GM12878 (cell line): ENCODE data around the gene NDRG2. TPM values are rescaled to one million over a fixed set of nuclear protein-coding genes. Genes with fewer than 3 reads are reported as not detected.

Experiments
- ATAC-seq: fragments of 200-7000 bp; cut with Tn5 transposase; 3 replicates; pipeline ENCODE4 v1.9.1; 2020; ENCODE audit warnings: mild to moderate bottlenecking, moderate library complexity
- BruUV-seq: library from RNA; stranded (reverse); fragments of 400-500 nt; replicated peaks from 2 replicates; lab custom pipeline; 2021; lab: Mats Ljungman, UMichigan
- CTCF ChIA-PET: fragments of 300-600 bp; sonication (Branson Sonifier 250); formaldehyde crosslinking; extraction: SDS; loops from one replicate; lab custom pipeline; 2021; ENCODE audit warnings: inconsistent platforms; lab: Yijun Ruan, JAX
- POLR2A ChIA-PET: fragments of 350-600 bp; formaldehyde crosslinking; extraction: SDS; loops from one replicate; lab custom pipeline; 2021; ENCODE audit warnings: inconsistent platforms; lab: Charles Lee
- RAD21 ChIA-PET: fragments of 300-600 bp; sonication (Branson Sonifier 250); formaldehyde crosslinking; loops from one replicate; lab custom pipeline; 2023; ENCODE audit warnings: antibody characterized with exemption; ENCODE audit not compliant: unreplicated experiment; lab: Charles Lee
- SMC1A ChIA-PET: fragments of 300-600 bp; sonication (Branson Sonifier 250); formaldehyde crosslinking; loops from one replicate; lab custom pipeline; 2023; ENCODE audit not compliant: unreplicated experiment, uncharacterized antibody; lab: Charles Lee
- DNase-seq: peaks from one replicate; pipeline ENCODE4 v3.0.0-alpha.2; 2011; ENCODE audit warnings: low read depth, low spot score
- FAIRE-seq: peaks from 3 replicates; lab custom pipeline; 2011; peaks lifted over from hg19 to GRCh38; lab: Jason Lieb, UNC
- H2AFZ ChIP-seq: 2 replicates; pipeline ENCODE4 v1.6.0; 2011; ENCODE audit warnings: low read depth, low read length, control low read depth; ENCODE audit not compliant: control insufficient read depth
- H3K27ac ChIP-seq: 2 replicates; pipeline ENCODE4 v1.5.1; 2011; ENCODE audit warnings: control low read depth; ENCODE audit not compliant: control insufficient read depth, insufficient read depth
- H3K27me3 ChIP-seq, 2 experiments: replicated peaks in 1 of 2; 2 replicates each; pipeline versions ENCODE4 v1.6.0 to v1.6.1; 2011; ENCODE audit warnings: low read length in 1 of 2; ENCODE audit not compliant: control insufficient read depth in 2 of 2, insufficient read depth in 2 of 2
- H3K36me3 ChIP-seq, 2 experiments: 2 replicates each; pipeline ENCODE4 v1.5.1; 2011; ENCODE audit warnings: low read length in 1 of 2; ENCODE audit not compliant: control insufficient read depth in 2 of 2, insufficient read depth in 2 of 2
- H3K4me1 ChIP-seq: 2 replicates; pipeline ENCODE4 v1.6.1; 2011; ENCODE audit warnings: mild to moderate bottlenecking, low read length, moderate library complexity, mixed read lengths; ENCODE audit not compliant: control insufficient read depth, insufficient read depth
- H3K4me2 ChIP-seq: 2 replicates; pipeline ENCODE4 v1.6.0; 2011; ENCODE audit warnings: control low read depth; ENCODE audit not compliant: control insufficient read depth, insufficient read depth
- H3K4me3 ChIP-seq: fragments of 200-600 bp; sonication (generic); 2 replicates; pipeline ENCODE4 v1.5.1; 2016
- H3K79me2 ChIP-seq: 2 replicates; pipeline ENCODE4 v1.6.0; 2011; ENCODE audit warnings: low read length; ENCODE audit not compliant: control insufficient read depth, insufficient read depth
- H3K9ac ChIP-seq: 2 replicates; pipeline ENCODE4 v1.8.0; 2011; ENCODE audit warnings: low read length, control low read depth, mixed read lengths; ENCODE audit not compliant: control insufficient read depth, insufficient read depth
- H3K9me3 ChIP-seq: replicated peaks from 3 replicates; pipeline ENCODE4 v1.5.1; 2011; ENCODE audit warnings: mild to moderate bottlenecking, low read length; ENCODE audit not compliant: control insufficient read depth, insufficient read depth
- H4K20me1 ChIP-seq: 2 replicates; pipeline ENCODE4 v1.6.0; 2011; ENCODE audit not compliant: control insufficient read depth, insufficient read depth
- BCL11A ChIP-seq: IDR thresholded peaks from 2 replicates; pipeline ENCODE4 v1.6.1; 2011; ENCODE audit warnings: low read depth, low read length
- POLR2AphosphoS2 ChIP-seq: IDR thresholded peaks from 2 replicates; pipeline ENCODE4 v1.6.1; 2011; ENCODE audit warnings: low read depth, mild to moderate bottlenecking, low read length, improper control_type of control experiment, moderate library complexity
- SMC3 ChIP-seq: IDR thresholded peaks from 2 replicates; pipeline ENCODE4 v1.6.1; 2011; ENCODE audit warnings: low read length, improper control_type of control experiment, borderline replicate concordance
- STAT1 ChIP-seq: fragments of 450-650 bp; conservative IDR thresholded peaks from 2 replicates; pipeline ENCODE4 v1.6.1; 2014; ENCODE audit warnings: antibody characterized with exemption, mild to moderate bottlenecking
- WGBS: methylation state at CpG from one replicate; pipeline ENCODE4 v1.1.6; 2016; ENCODE audit warnings: low lambda C conversion rate; ENCODE audit not compliant: insufficient replicate concordance, insufficient coverage; ENCODE audit errors: missing lambda C conversion rate; 5-methylcytosine and 5-hydroxymethylcytosine counted together
- in situ Hi-C: fragments of 300-500 bp; cut with MboI; formaldehyde crosslinking; loops from 9 replicates; pipeline ENCODE4 v1.14.3; 2018; ENCODE audit warnings: mixed read lengths
- intact Hi-C: fragments of 100-400 bp; cut with micrococcal nuclease; formaldehyde crosslinking; loops from one replicate; pipeline ENCODE4 v1.14.2; 2022; ENCODE audit not compliant: unreplicated experiment
- polyA plus RNA-seq, 11 experiments: library from polyadenylated mRNA; depleted of rRNA in 4 of 11; unstranded in 6 of 11; stranded (reverse) in 5 of 11; fragments of >200 nt; fragmentation: Nextera tagmentation in 4 of 11; fragmentation: Illumina TruSeq in 1 of 11; extraction: Ambion mirVana in 4 of 11; extraction: Trizol in 1 of 11; gene quantifications; 1 replicate in 1 of 11; 2 replicates in 10 of 11; pipeline versions ENCODE4 v1.2.1 to v1.2.3, GENCODE V29; 2011 to 2016; ENCODE audit warnings: inconsistent platforms in 2 of 11, missing spikeins in 2 of 11, low read depth in 1 of 11
- total RNA-seq, 4 experiments: library from RNA; depleted of rRNA in 3 of 4; stranded (reverse); fragments of >200 nt in 3 of 4; fragmentation: Illumina TruSeq in 1 of 4; extraction: Trizol in 1 of 4; gene quantifications; 2 replicates each; pipeline versions ENCODE4 v1.2.1 to v1.2.3, GENCODE V29; 2013 to 2021
- TF ChIP-seq, protein P1 (sequence below): fragments of 450-650 bp; IDR thresholded peaks from 2 replicates; pipeline ENCODE4 v1.6.1; 2016; ENCODE audit warnings: mild to moderate bottlenecking

The NDRG2 gene
- total and polyA plus RNA-seq, 10 of the 15 experiments (the other 5 are each of a cell fraction or from before 2014, with no cell fraction given): 0.15 to 0.49 TPM; not detected in 8

GRCh38 chr14:21057803-21058675 lies 33.2 kb upstream of the NDRG2 start, which contains the start of gene RNASE8:
TSS of gene RNASE8 (plus strand) at chr14:21057822. CDS start at chr14:21057893, 71 bp downstream.
- ChIA-PET POLR2A (no interaction called here), CTCF (interaction anchor here (0.9 to 1.2 kb wide), 2 partner anchors 34 to 43 kb away, joined by 3 to 4 read pairs; no protein-coding TSS in a partner anchor)
- H2AFZ ChIP-seq: no peak within 1 kb of the TSS

More at GRCh38 chr14:21057803-21058675, 33.2 kb upstream of the NDRG2 start, which contains the start of gene RNASE8:
- H3K27ac ChIP-seq: no peak within 1 kb of the TSS
- ATAC-seq (peak; percentile 20; the same call in 1 of the 3 replicates), DNase-seq (no peak), FAIRE-seq (no peak)
- H3K4me1 ChIP-seq: no peaks in the 10 kb centered on the region
- H3K9ac ChIP-seq: no peak within 1 kb of the TSS
- intact Hi-C loops: no loop called here
- H3K4me3 ChIP-seq: no peak within 1 kb of the TSS
- BruUV-seq: no TSS peak
- no peak within 1 kb of the TSS for H3K4me2 ChIP-seq
- 3% methylated on average over 8 of the region's 8 CpGs for WGBS
- no peaks in the 10 kb centered on the region for H3K79me2 ChIP-seq
- H3K27me3 ChIP-seq: peaks cover 0 to 1% of the 10 kb centered on the region in 2 experiments; a peak in 1 of 4 replicates
- no peaks in the 10 kb centered on the region for H3K9me3 ChIP-seq
- no peaks in the 10 kb centered on the region for H3K36me3 ChIP-seq
- H4K20me1 ChIP-seq: no peaks in the 10 kb centered on the region
- RAD21 ChIA-PET: interaction anchor here (1.9 kb wide), 1 partner anchor 44 kb away, joined by 7 read pairs; no protein-coding TSS in a partner anchor
- in situ Hi-C loops: no loop called here
- SMC1A ChIA-PET: no interaction called here
- TF ChIP-seq BCL11A (no peak), POLR2AphosphoS2 (no peak), STAT1 (no peak), SMC3 (no peak)
- TF ChIP-seq, protein P1, sequence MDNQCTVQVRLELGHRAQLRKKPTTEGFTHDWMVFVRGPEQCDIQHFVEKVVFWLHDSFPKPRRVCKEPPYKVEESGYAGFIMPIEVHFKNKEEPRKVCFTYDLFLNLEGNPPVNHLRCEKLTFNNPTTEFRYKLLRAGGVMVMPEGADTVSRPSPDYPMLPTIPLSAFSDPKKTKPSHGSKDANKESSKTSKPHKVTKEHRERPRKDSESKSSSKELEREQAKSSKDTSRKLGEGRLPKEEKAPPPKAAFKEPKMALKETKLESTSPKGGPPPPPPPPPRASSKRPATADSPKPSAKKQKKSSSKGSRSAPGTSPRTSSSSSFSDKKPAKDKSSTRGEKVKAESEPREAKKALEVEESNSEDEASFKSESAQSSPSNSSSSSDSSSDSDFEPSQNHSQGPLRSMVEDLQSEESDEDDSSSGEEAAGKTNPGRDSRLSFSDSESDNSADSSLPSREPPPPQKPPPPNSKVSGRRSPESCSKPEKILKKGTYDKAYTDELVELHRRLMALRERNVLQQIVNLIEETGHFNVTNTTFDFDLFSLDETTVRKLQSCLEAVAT: no peak
- TF ChIP-seq, all 136 proteins: peak for 0
